ENCODE measurements around the gene FAM83E. TPM values are rescaled to one million over a fixed set of nuclear protein-coding genes. Genes with fewer than 3 reads are reported as not detected.

The FAM83E gene
- total RNA-seq, 4 donors from 2014 or later = 0.32 to 0.69 (median 0.37) TPM

- peaks cover 0 to 21% (median 0%) of the 10 kb centered on the region in 4 donors for H3K27me3 ChIP-seq
- no peaks in the 10 kb centered on the region for H3K9me3 ChIP-seq
- no peak for TF ChIP-seq POLR2A (IDR thresholded peaks at IDR 0.05; ENCODE audit: low read depth)
- no peak for TF ChIP-seq POLR2AphosphoS5 (IDR thresholded peaks at IDR 0.05)
- no peak for TF ChIP-seq EP300 (IDR thresholded peaks at IDR 0.05)
- TF ChIP-seq CTCF (IDR thresholded peaks at IDR 0.05) = no peak
- H3K36me3 ChIP-seq = no peaks in the 10 kb centered on the region
- intact Hi-C loops (cut with DNase I) = no loop called here
- DNase-seq (ENCODE audit: extremely low spot score) = no peak
- H3K4me3 ChIP-seq = no peak overlapping the region
- no peak overlapping the region for H3K27ac ChIP-seq (replicated peaks in 1 of 4)
- H3K4me1 ChIP-seq = peaks cover 0 to 1% (median 0%) of the 10 kb centered on the region in 4 donors
- WGBS = 83% methylated on average over 6 of the region's 9 CpGs
Measured at GRCh38 chr19:48603850-48604249, 11.0 kb downstream of the FAM83E start.

DNA sequence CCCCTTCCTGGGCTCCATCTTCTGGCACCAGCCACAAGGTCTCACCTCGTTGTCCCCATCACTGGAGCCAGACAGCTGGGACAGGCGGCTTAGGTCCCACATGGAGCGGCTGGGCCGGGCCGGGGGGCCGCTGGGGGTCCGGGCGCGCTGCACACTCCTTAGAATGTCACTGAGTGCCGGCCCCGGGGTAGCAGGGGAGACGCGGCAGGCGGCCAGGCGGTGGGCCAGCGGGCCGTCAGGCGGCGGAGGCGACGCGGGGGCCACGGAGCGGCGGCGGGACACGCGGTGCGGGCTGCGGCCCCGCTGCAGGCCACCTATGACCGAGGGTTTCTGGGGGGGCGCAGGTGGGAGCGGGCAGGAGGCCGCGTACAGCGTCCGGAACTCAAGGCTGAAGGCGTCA, 11.4 kb downstream of the FAM83E start:
- Histone ChIP-seq H3K27ac (replicated peaks in 1 of 4) (no peak overlapping the region), H3K36me3 (no peaks in the 10 kb centered on the region), H3K4me1 (no peaks in the 10 kb centered on the region), H3K27me3 (peaks cover 0 to 25% (median 0%) of the 10 kb centered on the region in 4 donors), H3K4me3 (no peak overlapping the region), H3K9me3 (no peaks in the 10 kb centered on the region)
- WGBS = 93% methylated on average over 38 of the region's 39 CpGs
- no peak for DNase-seq (ENCODE audit: extremely low spot score)
- intact Hi-C loops (cut with DNase I) = no loop called here
- no peak for TF ChIP-seq CTCF (IDR thresholded peaks at IDR 0.05)

GRCh38 chr19:48603001-48603400, 11.9 kb downstream of the FAM83E start:
- no peak for TF ChIP-seq POLR2A (IDR thresholded peaks at IDR 0.05; ENCODE audit: low read depth)
- Histone ChIP-seq H3K27me3 (peaks cover 0 to 29% (median 0%) of the 10 kb centered on the region in 4 donors), H3K36me3 (no peaks in the 10 kb centered on the region), H3K4me1 (no peaks in the 10 kb centered on the region), H3K4me3 (no peak overlapping the region), H3K9me3 (no peaks in the 10 kb centered on the region), H3K27ac (replicated peaks in 1 of 4) (no peak overlapping the region)
- no peak for DNase-seq (ENCODE audit: extremely low spot score)
- intact Hi-C loops (cut with DNase I) = no loop called here
- 76% methylated on average over 9 of the region's 9 CpGs for WGBS

- Histone ChIP-seq H3K36me3 (no peaks in the 10 kb centered on the region), H3K27me3 (peaks cover 0 to 29% (median 0%) of the 10 kb centered on the region in 4 donors), H3K4me3 (no peak overlapping the region), H3K27ac (replicated peaks in 1 of 4) (no peak overlapping the region), H3K4me1 (no peaks in the 10 kb centered on the region), H3K9me3 (no peaks in the 10 kb centered on the region)
- TF ChIP-seq POLR2A (IDR thresholded peaks at IDR 0.05; ENCODE audit: low read depth) (no peak), POLR2AphosphoS5 (IDR thresholded peaks at IDR 0.05) (no peak), EP300 (IDR thresholded peaks at IDR 0.05) (no peak), CTCF (IDR thresholded peaks at IDR 0.05) (no peak)
- intact Hi-C loops (cut with DNase I) = no loop called here
- DNase-seq (ENCODE audit: extremely low spot score) = no peak
- 86% methylated on average over 13 of the region's 21 CpGs for WGBS
Measured at GRCh38 chr19:48600679-48601417, 14.0 kb downstream of the FAM83E start.

DNA sequence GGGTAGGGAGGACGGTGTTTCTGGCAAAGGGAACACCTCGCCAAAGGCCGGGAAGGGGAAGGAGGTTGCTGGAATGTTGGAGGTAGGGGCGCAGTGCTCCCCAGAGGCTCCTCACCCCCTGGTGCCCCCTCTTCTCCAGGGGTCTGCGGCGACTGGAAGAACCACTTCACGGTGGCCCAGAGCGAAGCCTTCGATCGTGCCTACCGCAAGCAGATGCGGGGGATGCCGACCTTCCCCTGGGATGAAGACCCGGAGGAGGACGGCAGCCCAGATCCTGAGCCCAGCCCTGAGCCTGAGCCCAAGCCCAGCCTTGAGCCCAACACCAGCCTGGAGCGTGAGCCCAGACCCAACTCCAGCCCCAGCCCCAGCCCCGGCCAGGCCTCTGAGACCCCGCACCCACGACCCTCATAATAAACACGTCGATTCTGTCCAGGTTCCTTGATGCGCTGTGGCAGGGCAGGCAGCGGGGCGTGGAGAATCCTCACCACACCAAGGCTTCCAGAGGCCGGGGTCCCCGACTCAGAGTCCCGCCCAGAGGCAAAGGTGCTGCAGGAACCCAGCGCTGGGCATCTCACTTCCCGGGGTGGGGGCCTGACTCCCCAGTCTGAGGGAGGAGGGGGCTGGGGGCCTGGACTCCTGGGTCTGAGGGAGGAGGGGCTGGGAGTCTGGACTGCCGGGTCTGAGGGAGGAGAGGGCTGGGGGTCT, 15.7 kb downstream of the FAM83E start:
- Histone ChIP-seq H3K9me3 (no peaks in the 10 kb centered on the region), H3K4me1 (no peaks in the 10 kb centered on the region), H3K27ac (replicated peaks in 1 of 4) (no peak overlapping the region), H3K27me3 (peaks cover 0 to 29% (median 0%) of the 10 kb centered on the region in 4 donors), H3K36me3 (no peaks in the 10 kb centered on the region), H3K4me3 (no peak overlapping the region)
- DNase-seq (ENCODE audit: extremely low spot score) = no peak
- 66% methylated on average over 22 of the region's 30 CpGs for WGBS
- intact Hi-C loops (cut with DNase I) = no loop called here
- TF ChIP-seq POLR2AphosphoS5 (IDR thresholded peaks at IDR 0.05) = no peak
- TF ChIP-seq POLR2A (IDR thresholded peaks at IDR 0.05; ENCODE audit: low read depth) = no peak
- TF ChIP-seq EP300 (IDR thresholded peaks at IDR 0.05) = no peak
- no peak for TF ChIP-seq CTCF (IDR thresholded peaks at IDR 0.05)
